SK-MEL-5 (cell line): ENCODE measurements around the gene B4GALNT2. TPM values are rescaled to one million over a fixed set of nuclear protein-coding genes. Genes with fewer than 3 reads are reported as not detected.
A peak's percentile ranks its signal among the peaks of the same experiment; 100 is the strongest.

Source experiments
- DNase-seq: peaks from one replicate; pipeline ENCODE4 v3.0.0-alpha.2; 2016; ENCODE audit warnings: low read depth, low spot score
- in situ Hi-C: cut with HindIII; loops from 2 replicates; pipeline ENCODE4 v1.10.0; 2016; ENCODE audit warnings: low sequenced_read_pairs, high pct_unique_total_duplicates, low pct_unique_long_range_greater_than_20kb
- total RNA-seq: library from RNA; depleted of rRNA; stranded (reverse); fragments of >200 nt; shearing (Covaris generic); gene quantifications from 2 replicates; pipeline ENCODE4 v1.2.3, GENCODE V29; 2014; rRNA removed

The B4GALNT2 gene
- total RNA-seq, 1 experiment from 2014 or later, result not detected

- no peak for DNase-seq
- in situ Hi-C loops, result no loop called here
Measured at GRCh38 chr17:49217651-49218413, 85.3 kb downstream of the B4GALNT2 start.

DNA sequence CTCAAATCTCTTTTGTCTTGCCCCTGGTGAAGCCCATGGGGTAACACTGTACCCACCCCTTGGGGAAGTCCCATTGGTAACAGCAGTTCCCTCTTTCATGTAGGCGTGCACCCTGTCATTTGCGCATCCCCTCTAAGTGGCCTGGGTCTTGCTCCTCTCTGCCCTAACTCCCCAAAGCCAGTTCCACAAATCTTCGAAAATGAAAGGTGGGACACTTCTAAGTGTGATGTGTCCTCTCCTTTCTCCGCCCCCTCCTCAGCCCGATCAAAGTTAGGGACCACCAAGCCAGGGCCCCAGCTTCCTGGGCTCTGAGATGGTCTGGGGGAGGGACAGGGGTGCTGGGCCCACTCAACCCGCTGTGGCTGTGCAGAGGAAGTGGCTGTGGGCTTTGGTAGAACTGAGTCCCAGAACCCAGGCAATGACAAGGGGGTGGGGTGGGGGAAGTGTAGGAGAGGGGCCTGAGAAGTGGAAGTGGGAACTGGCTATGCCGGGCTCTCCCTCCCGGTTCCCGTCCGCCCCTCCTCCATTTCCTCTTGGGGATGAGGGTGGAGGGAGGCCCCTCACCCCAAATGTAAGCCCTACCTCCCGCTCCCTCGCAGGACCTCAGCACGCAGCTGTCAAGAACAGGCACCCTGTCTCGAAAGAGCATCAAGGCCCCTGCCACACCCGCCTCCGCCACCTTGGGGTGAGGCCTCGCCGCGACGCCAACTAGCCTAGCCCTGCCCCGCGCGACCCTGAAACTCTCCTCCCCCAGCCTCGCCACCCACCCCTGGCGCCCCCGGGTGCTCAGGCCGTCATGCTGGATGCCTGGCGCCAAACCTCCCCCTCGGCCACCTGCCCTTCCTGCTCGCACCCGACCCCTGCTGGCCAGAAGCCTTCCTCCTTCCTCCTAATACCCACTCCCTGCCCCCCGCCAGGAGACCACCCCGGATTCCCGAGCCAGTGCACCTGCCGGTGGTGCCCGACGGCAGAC lies 86.7 kb downstream of the B4GALNT2 start:
- in situ Hi-C loops, result no loop called here
- peak; percentile 13 for DNase-seq

- no peak for DNase-seq
- in situ Hi-C loops, result no loop called here
Measured at GRCh38 chr17:49219987-49220386, 87.4 kb downstream of the B4GALNT2 start.

GRCh38 chr17:49223168-49223516 lies 90.6 kb downstream of the B4GALNT2 start:
- in situ Hi-C loops, result no loop called here
- DNase-seq, result no peak

GRCh38 chr17:49223517-49224197 lies 91.1 kb downstream of the B4GALNT2 start:
- in situ Hi-C loops, result no loop called here
- DNase-seq, result peak; percentile 58

DNA sequence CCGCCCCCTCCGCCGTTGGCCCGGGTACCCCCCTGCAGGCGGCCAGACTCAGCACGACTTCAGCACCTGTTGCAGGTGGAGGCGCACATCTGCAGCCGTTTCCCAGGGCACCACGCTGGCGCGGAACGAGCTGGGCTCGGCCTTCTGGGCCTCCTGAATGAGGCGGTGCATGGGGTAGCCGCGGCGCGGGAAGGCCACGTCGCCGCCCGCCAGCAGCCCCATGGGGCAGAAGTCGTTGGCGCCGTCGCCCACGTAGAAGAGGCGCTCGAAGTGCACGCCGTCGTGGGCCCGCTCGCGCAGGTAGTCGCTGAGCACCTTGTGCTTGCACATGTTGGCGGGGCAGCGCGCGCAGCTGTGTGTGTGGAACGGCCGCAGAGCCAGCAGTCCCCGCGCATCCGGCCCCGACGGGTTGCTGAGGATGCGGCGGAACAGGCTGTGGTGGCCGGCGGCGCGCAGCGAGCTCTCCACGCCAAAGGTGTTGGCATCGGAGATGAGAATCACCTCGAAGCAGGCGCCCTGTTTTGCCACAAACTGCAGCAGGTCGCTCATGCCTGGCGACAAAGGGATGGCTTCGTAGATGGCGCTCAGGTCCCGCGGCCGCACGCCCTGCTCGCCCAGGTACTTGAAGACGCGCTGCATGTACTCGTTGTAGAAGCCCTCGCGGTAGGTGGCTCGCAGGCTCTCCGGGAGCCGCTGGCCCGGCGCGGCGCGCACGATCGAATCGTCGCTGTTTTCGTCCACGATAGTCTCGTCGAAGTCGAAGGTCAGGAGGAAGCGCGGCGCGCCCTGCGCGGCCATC lies 91.8 kb downstream of the B4GALNT2 start:
- in situ Hi-C loops, result no loop called here
- no peak for DNase-seq

DNA sequence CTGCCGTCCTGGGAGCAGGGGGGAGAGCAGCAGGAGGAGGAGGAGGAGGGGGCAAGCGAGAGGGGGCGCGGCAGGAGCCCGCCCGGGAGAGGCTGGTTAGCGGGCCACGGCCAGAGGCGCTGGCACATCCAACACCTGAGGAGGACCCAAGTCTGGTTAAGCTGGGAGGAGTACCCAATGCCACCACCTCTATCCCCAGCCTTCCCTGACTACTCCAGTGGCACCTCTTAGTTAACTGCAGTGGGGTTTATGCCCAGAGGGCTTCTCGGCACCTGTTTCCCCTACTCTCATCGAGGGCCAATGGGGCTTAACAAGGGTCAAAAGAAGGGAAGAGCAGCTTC lies 92.4 kb downstream of the B4GALNT2 start:
- in situ Hi-C loops, result no loop called here
- DNase-seq, result no peak

- DNase-seq, result no peak
- in situ Hi-C loops, result no loop called here
Measured at GRCh38 chr17:49225554-49226236, 93.1 kb downstream of the B4GALNT2 start.

Other genes starting within 250 kb of the B4GALNT2 start
- gene ATP5MC1, start 240.0 kb upstream of the B4GALNT2 start, total RNA-seq, result 64.1 and 68.0 TPM in 2 replicates
- 120 and 135 TPM in 2 replicates for gene UBE2Z, start 224.4 kb upstream of the B4GALNT2 start, total RNA-seq
- 117 and 132 TPM in 2 replicates for gene SNF8, start 187.9 kb upstream of the B4GALNT2 start, total RNA-seq
- not detected in 2 replicates for gene GIP, start 164.2 kb upstream of the B4GALNT2 start, total RNA-seq
- 8.6 and 9.4 TPM in 2 replicates for gene IGF2BP1, start 135.4 kb upstream of the B4GALNT2 start, total RNA-seq
- gene GNGT2, start 77.8 kb downstream of the B4GALNT2 start, total RNA-seq, result not detected in 2 replicates
- gene ABI3, start 77.9 kb downstream of the B4GALNT2 start, total RNA-seq, result not detected in 2 replicates
- 0.40 and 0.50 TPM in 2 replicates for gene PHOSPHO1, start 98.0 kb downstream of the B4GALNT2 start, total RNA-seq
- 36.0 and 36.9 TPM in 2 replicates for gene ZNF652, start 229.5 kb downstream of the B4GALNT2 start, total RNA-seq